PFSK-1 (cell line): Measurements from ENCODE around the gene KPNB1.

Source experiments
- FOXP2 ChIP-seq: optimal IDR thresholded peaks from 2 replicates; pipeline ENCODE3; 2011; ENCODE audit warnings: borderline replicate concordance, control low read depth, inconsistent platforms; ENCODE audit not compliant: insufficient read depth; ENCODE audit errors: extremely low read length, extremely low read depth
- POLR2AphosphoS5 ChIP-seq: IDR thresholded peaks from 2 replicates; pipeline ENCODE4 v1.6.1; 2012; ENCODE audit warnings: low read depth, mild to moderate bottlenecking, control low read depth, low read length, moderate library complexity
- SIN3A ChIP-seq: IDR thresholded peaks from 2 replicates; pipeline ENCODE4 v1.6.1; 2012; ENCODE audit warnings: mild to moderate bottlenecking, low read length, moderate library complexity, borderline replicate concordance; ENCODE audit not compliant: insufficient read depth
- TAF1 ChIP-seq: IDR thresholded peaks from 2 replicates; pipeline ENCODE4 v1.6.1; 2012; ENCODE audit warnings: low read length, control low read depth, borderline replicate concordance; ENCODE audit not compliant: insufficient read depth
- TF ChIP-seq, protein P1 (sequence below), 2 experiments: IDR thresholded peaks; 2 replicates each; pipeline versions ENCODE4 v1.6.1 to v1.8.0; 2011 to 2012; ENCODE audit warnings: low read depth in 2 of 2, low read length in 2 of 2, control low read depth in 1 of 2, inconsistent platforms in 1 of 2, mild to moderate bottlenecking in 1 of 2, moderate library complexity in 1 of 2; ENCODE audit not compliant: insufficient read depth in 1 of 2

The KPNB1 gene

DNA sequence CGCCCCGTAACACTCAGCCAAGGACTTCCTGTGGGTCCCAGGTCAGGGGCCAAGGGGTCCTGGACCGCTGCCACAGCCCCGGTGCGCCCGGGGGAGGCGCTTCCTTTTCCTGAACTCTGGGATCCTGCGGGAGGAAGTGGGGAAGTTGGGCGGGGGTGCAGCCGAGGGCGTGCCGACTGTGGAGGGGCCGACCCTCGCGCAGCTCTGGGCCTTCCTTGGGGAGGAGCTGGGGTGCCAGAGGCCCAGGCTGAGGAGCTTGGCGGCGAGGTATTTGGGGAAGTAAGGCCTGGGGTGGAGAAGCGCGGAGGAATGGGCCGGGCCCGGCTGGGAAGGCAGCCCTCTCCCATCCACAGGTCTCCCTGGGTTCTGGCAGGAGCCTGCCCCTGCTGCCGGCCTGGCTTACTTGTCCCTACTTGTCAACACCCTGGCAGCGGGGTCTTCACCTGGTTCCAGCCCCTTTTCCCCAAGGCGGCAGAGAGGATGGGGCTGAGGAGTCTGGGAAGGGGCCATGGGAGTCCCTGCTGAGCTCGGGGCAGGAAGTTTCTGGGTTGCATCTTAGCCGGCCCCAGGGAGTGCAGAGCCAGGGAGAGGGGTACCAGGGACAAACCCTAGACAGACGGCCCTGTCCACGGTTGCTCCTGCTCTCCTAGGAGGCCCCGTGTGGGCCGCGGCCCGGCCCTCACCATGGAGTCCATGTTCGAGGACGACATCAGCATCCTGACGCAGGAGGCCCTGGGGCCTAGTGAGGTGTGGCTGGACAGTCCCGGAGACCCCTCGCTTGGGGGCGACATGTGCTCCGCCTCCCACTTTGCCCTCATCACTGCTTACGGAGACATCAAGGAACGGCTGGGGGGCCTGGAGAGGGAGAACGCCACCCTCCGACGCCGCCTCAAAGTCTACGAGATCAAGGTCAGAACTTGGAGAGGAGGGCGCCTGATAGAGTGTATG, 46.0 kb downstream of the KPNB1 start:
- TF ChIP-seq POLR2AphosphoS5 (no peak), SIN3A (no peak), FOXP2 (no peak), TAF1 (no peak)
- TF ChIP-seq, protein P1, sequence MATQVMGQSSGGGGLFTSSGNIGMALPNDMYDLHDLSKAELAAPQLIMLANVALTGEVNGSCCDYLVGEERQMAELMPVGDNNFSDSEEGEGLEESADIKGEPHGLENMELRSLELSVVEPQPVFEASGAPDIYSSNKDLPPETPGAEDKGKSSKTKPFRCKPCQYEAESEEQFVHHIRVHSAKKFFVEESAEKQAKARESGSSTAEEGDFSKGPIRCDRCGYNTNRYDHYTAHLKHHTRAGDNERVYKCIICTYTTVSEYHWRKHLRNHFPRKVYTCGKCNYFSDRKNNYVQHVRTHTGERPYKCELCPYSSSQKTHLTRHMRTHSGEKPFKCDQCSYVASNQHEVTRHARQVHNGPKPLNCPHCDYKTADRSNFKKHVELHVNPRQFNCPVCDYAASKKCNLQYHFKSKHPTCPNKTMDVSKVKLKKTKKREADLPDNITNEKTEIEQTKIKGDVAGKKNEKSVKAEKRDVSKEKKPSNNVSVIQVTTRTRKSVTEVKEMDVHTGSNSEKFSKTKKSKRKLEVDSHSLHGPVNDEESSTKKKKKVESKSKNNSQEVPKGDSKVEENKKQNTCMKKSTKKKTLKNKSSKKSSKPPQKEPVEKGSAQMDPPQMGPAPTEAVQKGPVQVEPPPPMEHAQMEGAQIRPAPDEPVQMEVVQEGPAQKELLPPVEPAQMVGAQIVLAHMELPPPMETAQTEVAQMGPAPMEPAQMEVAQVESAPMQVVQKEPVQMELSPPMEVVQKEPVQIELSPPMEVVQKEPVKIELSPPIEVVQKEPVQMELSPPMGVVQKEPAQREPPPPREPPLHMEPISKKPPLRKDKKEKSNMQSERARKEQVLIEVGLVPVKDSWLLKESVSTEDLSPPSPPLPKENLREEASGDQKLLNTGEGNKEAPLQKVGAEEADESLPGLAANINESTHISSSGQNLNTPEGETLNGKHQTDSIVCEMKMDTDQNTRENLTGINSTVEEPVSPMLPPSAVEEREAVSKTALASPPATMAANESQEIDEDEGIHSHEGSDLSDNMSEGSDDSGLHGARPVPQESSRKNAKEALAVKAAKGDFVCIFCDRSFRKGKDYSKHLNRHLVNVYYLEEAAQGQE (IDR thresholded peaks at IDR 0.05; ENCODE audit: insufficient read depth in 1 of 2, low read depth in 2 of 2, low read length in 2 of 2): no peak

DNA sequence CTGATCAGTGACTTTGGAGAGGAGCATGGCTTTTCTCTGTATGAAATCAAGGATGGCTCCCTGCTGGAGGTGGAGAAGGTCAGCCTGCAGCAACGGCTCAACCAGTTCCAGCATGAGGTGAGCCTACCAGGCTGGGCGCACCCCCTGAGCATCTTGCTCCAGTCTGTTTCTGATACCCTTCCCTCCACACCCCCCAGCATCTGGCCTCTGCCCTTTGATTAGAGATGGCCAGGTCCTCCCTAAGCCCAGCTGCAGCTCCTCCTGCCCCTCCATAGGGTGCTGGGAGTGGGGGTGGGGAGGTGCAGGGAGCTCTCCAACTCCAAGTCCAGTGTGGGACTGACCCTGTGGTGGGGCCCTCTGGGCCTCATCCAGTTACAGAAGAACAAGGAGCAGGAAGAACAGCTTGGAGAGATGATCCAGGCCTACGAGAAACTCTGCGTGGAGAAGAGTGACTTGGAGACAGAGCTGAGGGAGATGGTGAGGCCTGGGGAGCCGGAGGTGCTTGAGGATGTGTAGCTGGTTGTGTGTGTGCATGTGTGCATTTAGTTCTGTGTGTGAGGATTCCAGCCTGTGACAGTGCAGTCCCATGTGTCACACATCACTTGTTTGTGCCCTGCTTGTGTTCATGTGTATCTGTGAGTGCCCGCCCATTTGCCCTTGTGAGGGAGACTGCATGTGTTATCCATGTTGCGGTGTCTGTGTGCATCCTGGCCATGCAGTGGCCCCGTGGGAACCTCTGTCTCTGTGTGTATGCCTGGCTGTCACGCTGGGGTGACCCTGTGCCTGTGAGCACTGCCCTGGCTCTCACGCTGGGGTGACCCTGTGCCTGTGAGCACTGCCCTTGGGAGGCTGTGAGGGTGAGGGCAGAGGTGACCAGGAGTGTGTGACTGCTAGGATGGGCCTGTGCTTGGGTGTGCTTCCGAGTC, 47.3 kb downstream of the KPNB1 start:
- TF ChIP-seq, protein P1 (IDR thresholded peaks at IDR 0.05; ENCODE audit: insufficient read depth in 1 of 2, low read depth in 2 of 2, low read length in 2 of 2): no peak
- TF ChIP-seq POLR2AphosphoS5: no peak
- TF ChIP-seq FOXP2: no peak
- TF ChIP-seq SIN3A: no peak
- TF ChIP-seq TAF1: no peak

DNA sequence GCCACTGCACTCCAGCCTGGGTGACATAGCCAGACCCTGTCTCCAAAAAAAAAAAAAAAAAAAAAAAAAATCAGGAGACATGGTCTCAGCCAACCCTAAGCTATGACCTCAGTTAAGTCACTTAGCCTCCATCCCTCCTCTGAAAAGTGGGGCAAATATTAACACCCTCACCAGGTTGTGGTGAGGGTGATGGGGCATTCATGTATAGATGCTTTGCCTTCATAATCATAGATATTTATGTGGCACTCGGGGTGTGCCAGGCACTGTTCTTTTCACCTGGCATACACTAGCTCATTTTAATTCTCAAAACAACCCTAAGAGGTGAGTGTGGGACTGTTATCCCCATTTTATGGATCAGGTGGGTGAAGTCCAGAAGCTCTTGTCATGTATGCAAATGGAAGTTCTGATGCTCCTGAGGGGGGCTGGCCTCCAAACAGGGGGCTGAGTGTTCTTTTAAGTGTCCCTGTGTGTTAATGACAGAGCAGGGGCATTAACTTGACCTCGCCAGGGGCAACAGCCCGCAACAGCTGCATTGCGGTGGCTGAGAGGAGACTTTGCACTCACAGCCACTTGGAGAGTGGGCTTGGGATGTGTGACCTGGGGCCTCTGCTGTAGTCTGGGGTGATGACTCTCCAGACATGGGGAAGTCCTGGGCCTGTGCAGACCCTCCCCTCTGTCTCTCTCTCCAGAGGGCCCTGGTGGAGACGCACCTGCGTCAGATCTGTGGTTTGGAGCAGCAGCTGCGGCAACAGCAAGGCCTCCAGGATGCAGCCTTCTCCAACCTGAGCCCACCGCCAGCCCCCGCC, 48.4 kb downstream of the KPNB1 start:
- TF ChIP-seq POLR2AphosphoS5: no peak
- no peak for TF ChIP-seq SIN3A
- TF ChIP-seq TAF1: no peak
- no peak for TF ChIP-seq FOXP2
- TF ChIP-seq, protein P1 (IDR thresholded peaks at IDR 0.05; ENCODE audit: insufficient read depth in 1 of 2, low read depth in 2 of 2, low read length in 2 of 2): no peak

DNA sequence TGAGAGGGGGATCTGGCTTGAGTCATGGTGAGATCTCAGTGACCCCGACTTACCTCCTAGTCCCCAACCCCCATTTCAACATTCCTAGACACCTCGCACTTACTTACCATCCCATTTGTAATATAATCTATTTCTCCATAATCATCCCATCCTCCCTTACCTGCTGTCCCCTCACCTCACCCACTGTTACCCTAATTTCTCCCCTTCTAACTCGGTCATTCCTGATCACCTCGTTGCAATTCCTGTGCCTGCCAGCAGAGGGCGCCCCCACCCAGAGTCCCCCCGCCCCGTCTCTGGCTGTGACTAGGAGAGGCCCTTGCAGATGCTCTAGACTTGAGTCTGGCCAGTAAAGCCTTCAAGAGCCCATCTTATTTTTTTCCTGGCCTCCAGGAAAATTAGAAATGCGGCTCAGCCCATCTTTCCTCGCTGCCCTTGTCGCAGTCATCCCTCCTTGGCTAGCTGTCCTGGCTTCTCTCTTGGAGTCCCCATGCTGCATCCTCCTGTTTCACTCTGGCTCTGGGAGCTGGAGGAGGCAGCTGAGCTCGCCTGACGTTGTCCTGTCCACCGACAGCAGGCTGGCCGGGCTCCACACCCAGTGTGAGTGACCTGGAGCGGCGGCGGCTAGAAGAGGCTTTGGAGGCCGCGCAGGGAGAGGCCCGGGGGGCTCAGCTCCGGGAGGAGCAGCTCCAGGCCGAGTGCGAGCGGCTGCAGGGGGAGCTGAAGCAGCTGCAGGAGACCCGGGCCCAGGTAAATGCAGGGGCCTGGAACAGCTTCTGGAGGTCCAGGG, 49.2 kb downstream of the KPNB1 start:
- TF ChIP-seq, protein P1 (IDR thresholded peaks at IDR 0.05; ENCODE audit: insufficient read depth in 1 of 2, low read depth in 2 of 2, low read length in 2 of 2): no peak
- no peak for TF ChIP-seq SIN3A
